Dendritic cell treated with granulocyte-macrophage colony-stimulating factor and Interleukin-4, amounts not matched to agents 40 ng/mL and 50 ng/mL, for 4 days (primary cell): ENCODE results near the gene AUTS2.
A peak's percentile ranks its signal among the peaks of the same experiment; 100 is the strongest.

Experiments used
- H3K27ac Mint-ChIP-seq: one replicate; pipeline ENCODE4 v1.8.0; 2022; ENCODE audit warnings: mild to moderate bottlenecking, mixed read lengths
- H3K27me3 Mint-ChIP-seq: one replicate; pipeline ENCODE4 v1.8.0; 2022; ENCODE audit warnings: mild to moderate bottlenecking, mixed read lengths
- H3K36me3 Mint-ChIP-seq: one replicate; pipeline ENCODE4 v1.8.0; 2022; ENCODE audit warnings: low read depth, mixed read lengths
- H3K4me1 Mint-ChIP-seq: one replicate; pipeline ENCODE4 v1.8.0; 2022; ENCODE audit warnings: low read depth, mixed read lengths
- H3K4me3 Mint-ChIP-seq: one replicate; pipeline ENCODE4 v1.8.0; 2022; ENCODE audit warnings: mild to moderate bottlenecking, moderate library complexity, mixed read lengths
- H3K9me3 Mint-ChIP-seq: one replicate; pipeline ENCODE4 v1.8.0; 2022; ENCODE audit warnings: mixed read lengths
- intact Hi-C: fragments of 100-400 bp; cut with micrococcal nuclease; formaldehyde crosslinking; loops from one replicate; pipeline ENCODE4 v1.15.0; 2022

Gene AUTS2

GRCh38 chr7:69598081-69598486 is at the start of gene AUTS2:
AUTS2 (plus strand) TSS chr7:69598475; CDS start chr7:69599654, 1,179 bp downstream.
- H3K4me3 Mint-ChIP-seq, result peak within 1 kb of the TSS; percentile 89
- H3K27me3 Mint-ChIP-seq, result peaks cover 32% of the 10 kb centered on the region
- H3K4me1 Mint-ChIP-seq, result peaks cover 19% of the 10 kb centered on the region
- peaks cover 11% of the 10 kb centered on the region for H3K36me3 Mint-ChIP-seq
- intact Hi-C loops, result no loop called here
- peak within 1 kb of the TSS; percentile 22 for H3K27ac Mint-ChIP-seq
- no peaks in the 10 kb centered on the region for H3K9me3 Mint-ChIP-seq

GRCh38 chr7:69550991-69551390 is 47.3 kb upstream of the AUTS2 start:
- intact Hi-C loops, result no loop called here
- Mint-ChIP-seq H3K4me3 (no peak overlapping the region), H3K27me3 (no peaks in the 10 kb centered on the region), H3K36me3 (no peaks in the 10 kb centered on the region), H3K9me3 (no peaks in the 10 kb centered on the region), H3K4me1 (no peaks in the 10 kb centered on the region), H3K27ac (no peak overlapping the region)

- no peaks in the 10 kb centered on the region for H3K27me3 Mint-ChIP-seq
- H3K4me1 Mint-ChIP-seq, result no peaks in the 10 kb centered on the region
- no peak overlapping the region for H3K27ac Mint-ChIP-seq
- no peaks in the 10 kb centered on the region for H3K9me3 Mint-ChIP-seq
- intact Hi-C loops, result no loop called here
- no peak overlapping the region for H3K4me3 Mint-ChIP-seq
- no peaks in the 10 kb centered on the region for H3K36me3 Mint-ChIP-seq
Observed at GRCh38 chr7:69553190-69553589, 45.1 kb upstream of the AUTS2 start.

- H3K27ac Mint-ChIP-seq, result no peak overlapping the region
- no peak overlapping the region for H3K4me3 Mint-ChIP-seq
Observed at GRCh38 chr7:69561266-69561960, 36.9 kb upstream of the AUTS2 start.

GRCh38 chr7:69564454-69565417 is 33.5 kb upstream of the AUTS2 start:
- peaks cover 2% of the 10 kb centered on the region for H3K27me3 Mint-ChIP-seq
- H3K4me1 Mint-ChIP-seq, result no peaks in the 10 kb centered on the region
- no peak overlapping the region for H3K27ac Mint-ChIP-seq
- no peak overlapping the region for H3K4me3 Mint-ChIP-seq
- no peaks in the 10 kb centered on the region for H3K9me3 Mint-ChIP-seq
- intact Hi-C loops, result no loop called here
- no peaks in the 10 kb centered on the region for H3K36me3 Mint-ChIP-seq

More at GRCh38 chr7:69561266-69561960, 36.9 kb upstream of the AUTS2 start:
- no peaks in the 10 kb centered on the region for H3K27me3 Mint-ChIP-seq
- H3K4me1 Mint-ChIP-seq, result no peaks in the 10 kb centered on the region
- H3K9me3 Mint-ChIP-seq, result no peaks in the 10 kb centered on the region
- intact Hi-C loops, result no loop called here
- H3K36me3 Mint-ChIP-seq, result no peaks in the 10 kb centered on the region

- Mint-ChIP-seq H3K36me3 (no peaks in the 10 kb centered on the region), H3K27me3 (peaks cover 2% of the 10 kb centered on the region), H3K27ac (no peak overlapping the region), H3K4me3 (no peak overlapping the region), H3K9me3 (no peaks in the 10 kb centered on the region), H3K4me1 (no peaks in the 10 kb centered on the region)
- intact Hi-C loops, result no loop called here
Observed at GRCh38 chr7:69567800-69568199, 30.5 kb upstream of the AUTS2 start.

- Mint-ChIP-seq H3K27ac (no peak overlapping the region), H3K36me3 (no peaks in the 10 kb centered on the region), H3K4me3 (no peak overlapping the region), H3K27me3 (peaks cover 2% of the 10 kb centered on the region), H3K9me3 (no peaks in the 10 kb centered on the region), H3K4me1 (no peaks in the 10 kb centered on the region)
- intact Hi-C loops, result no loop called here
Observed at GRCh38 chr7:69568266-69568665, 30.0 kb upstream of the AUTS2 start.

- Mint-ChIP-seq H3K27me3 (no peaks in the 10 kb centered on the region), H3K9me3 (no peaks in the 10 kb centered on the region), H3K4me3 (no peak overlapping the region), H3K36me3 (no peaks in the 10 kb centered on the region), H3K4me1 (no peaks in the 10 kb centered on the region), H3K27ac (no peak overlapping the region)
- intact Hi-C loops, result no loop called here
Observed at GRCh38 chr7:69575651-69576050, 22.6 kb upstream of the AUTS2 start.

- no peak overlapping the region for H3K4me3 Mint-ChIP-seq
- H3K4me1 Mint-ChIP-seq, result no peaks in the 10 kb centered on the region
- H3K36me3 Mint-ChIP-seq, result no peaks in the 10 kb centered on the region
- intact Hi-C loops, result no loop called here
- no peak overlapping the region for H3K27ac Mint-ChIP-seq
- H3K9me3 Mint-ChIP-seq, result no peaks in the 10 kb centered on the region
- no peaks in the 10 kb centered on the region for H3K27me3 Mint-ChIP-seq
Observed at GRCh38 chr7:69577221-69577620, 21.1 kb upstream of the AUTS2 start.

GRCh38 chr7:69585169-69585568 is 13.1 kb upstream of the AUTS2 start:
- Mint-ChIP-seq H3K27me3 (no peaks in the 10 kb centered on the region), H3K4me3 (no peak overlapping the region), H3K4me1 (no peaks in the 10 kb centered on the region), H3K27ac (no peak overlapping the region), H3K9me3 (no peaks in the 10 kb centered on the region), H3K36me3 (no peaks in the 10 kb centered on the region)
- intact Hi-C loops, result no loop called here

GRCh38 chr7:69586321-69586720 is 12.0 kb upstream of the AUTS2 start:
- Mint-ChIP-seq H3K27ac (no peak overlapping the region), H3K4me3 (no peak overlapping the region), H3K4me1 (no peaks in the 10 kb centered on the region), H3K27me3 (no peaks in the 10 kb centered on the region), H3K36me3 (no peaks in the 10 kb centered on the region), H3K9me3 (no peaks in the 10 kb centered on the region)
- intact Hi-C loops, result no loop called here

- no peak overlapping the region for H3K27ac Mint-ChIP-seq
- H3K4me3 Mint-ChIP-seq, result no peak overlapping the region
- H3K4me1 Mint-ChIP-seq, result no peaks in the 10 kb centered on the region
- H3K36me3 Mint-ChIP-seq, result no peaks in the 10 kb centered on the region
- no peaks in the 10 kb centered on the region for H3K27me3 Mint-ChIP-seq
- intact Hi-C loops, result no loop called here
- H3K9me3 Mint-ChIP-seq, result no peaks in the 10 kb centered on the region
Observed at GRCh38 chr7:69588773-69589172, 9.5 kb upstream of the AUTS2 start.

- intact Hi-C loops, result no loop called here
- Mint-ChIP-seq H3K27ac (no peak overlapping the region), H3K36me3 (no peaks in the 10 kb centered on the region), H3K4me3 (no peak overlapping the region), H3K27me3 (peaks cover 11% of the 10 kb centered on the region), H3K9me3 (no peaks in the 10 kb centered on the region), H3K4me1 (no peaks in the 10 kb centered on the region)
Observed at GRCh38 chr7:69591805-69592204, 6.5 kb upstream of the AUTS2 start.

- Mint-ChIP-seq H3K27me3 (peaks cover 23% of the 10 kb centered on the region), H3K9me3 (no peaks in the 10 kb centered on the region), H3K36me3 (peaks cover 2% of the 10 kb centered on the region), H3K27ac (no peak overlapping the region), H3K4me3 (no peak overlapping the region), H3K4me1 (no peaks in the 10 kb centered on the region)
- intact Hi-C loops, result no loop called here
Observed at GRCh38 chr7:69593511-69593910, 4.8 kb upstream of the AUTS2 start.
